ENCODE measurements around the gene UBXN11.

DNA sequence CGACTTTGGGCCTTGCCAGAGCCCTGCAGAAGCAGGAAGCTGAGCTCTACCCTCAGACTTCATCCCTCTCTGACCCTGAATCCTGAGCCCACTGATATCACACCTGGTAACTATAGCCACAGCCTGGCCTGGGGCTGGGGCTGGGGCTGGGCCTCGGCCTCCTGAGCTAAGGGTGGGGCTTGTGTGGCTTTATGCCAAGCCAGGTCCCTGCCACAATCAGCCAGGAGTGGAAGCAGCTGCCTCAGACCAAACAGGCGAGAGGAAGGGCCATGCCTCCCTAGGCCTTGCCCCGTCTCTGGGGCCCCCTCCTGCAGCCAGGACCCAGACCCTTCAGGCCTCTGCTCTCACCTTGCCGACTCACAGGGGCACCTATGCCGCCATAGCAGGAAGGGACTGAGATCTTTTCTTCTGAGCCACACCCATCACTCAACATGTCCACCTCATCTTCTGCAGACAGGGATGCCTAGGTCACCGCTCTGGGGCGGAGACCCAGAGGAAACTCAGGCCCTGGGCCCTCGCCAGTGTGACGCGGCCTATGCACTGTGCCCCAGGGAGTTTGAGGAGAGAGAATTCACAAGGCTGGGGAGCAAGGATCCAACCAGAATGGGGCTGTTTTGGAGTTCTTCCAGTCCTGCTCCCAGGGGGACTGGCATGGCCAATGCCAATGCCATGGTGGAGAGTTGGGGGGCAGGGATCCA lies 5.7 kb downstream of the UBXN11 start:
- TF ChIP-seq, protein P1, sequence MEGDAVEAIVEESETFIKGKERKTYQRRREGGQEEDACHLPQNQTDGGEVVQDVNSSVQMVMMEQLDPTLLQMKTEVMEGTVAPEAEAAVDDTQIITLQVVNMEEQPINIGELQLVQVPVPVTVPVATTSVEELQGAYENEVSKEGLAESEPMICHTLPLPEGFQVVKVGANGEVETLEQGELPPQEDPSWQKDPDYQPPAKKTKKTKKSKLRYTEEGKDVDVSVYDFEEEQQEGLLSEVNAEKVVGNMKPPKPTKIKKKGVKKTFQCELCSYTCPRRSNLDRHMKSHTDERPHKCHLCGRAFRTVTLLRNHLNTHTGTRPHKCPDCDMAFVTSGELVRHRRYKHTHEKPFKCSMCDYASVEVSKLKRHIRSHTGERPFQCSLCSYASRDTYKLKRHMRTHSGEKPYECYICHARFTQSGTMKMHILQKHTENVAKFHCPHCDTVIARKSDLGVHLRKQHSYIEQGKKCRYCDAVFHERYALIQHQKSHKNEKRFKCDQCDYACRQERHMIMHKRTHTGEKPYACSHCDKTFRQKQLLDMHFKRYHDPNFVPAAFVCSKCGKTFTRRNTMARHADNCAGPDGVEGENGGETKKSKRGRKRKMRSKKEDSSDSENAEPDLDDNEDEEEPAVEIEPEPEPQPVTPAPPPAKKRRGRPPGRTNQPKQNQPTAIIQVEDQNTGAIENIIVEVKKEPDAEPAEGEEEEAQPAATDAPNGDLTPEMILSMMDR (conservative IDR thresholded peaks at IDR 0.05; ENCODE audit: low read length) = no peak
- TF ChIP-seq EZH2phosphoT487 (IDR thresholded peaks at IDR 0.05; ENCODE audit: borderline replicate concordance) = no peak

Data from Loucy (cell line).